Measurements from ENCODE around the gene ACTL6B.

DNA sequence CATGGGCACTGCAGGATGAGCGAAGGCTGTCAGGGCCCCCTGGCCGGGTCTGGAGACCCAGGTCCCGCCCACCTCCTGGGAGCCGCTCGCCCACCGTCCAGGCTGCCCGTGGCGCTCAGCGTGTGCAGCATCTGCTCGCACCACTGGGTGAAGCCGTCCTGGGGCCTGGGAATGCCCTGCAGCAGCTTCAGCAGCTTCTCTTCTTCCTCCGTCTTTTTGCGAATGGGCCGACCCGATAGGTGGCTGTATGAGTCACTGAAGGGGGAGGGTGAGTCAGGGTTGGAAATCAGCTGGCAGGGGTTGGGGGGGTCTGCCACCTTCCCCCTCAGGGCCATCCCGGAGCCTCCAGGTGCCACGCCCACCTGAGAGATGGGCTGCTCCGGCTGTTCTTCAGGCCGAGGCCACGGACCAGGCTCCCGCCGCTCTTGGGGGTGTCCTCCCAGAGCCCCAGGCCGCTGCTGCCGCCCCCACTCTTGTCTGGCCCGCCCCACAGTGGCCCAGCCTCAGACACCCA is 26.0 kb upstream of the ACTL6B start:
- TF ChIP-seq EP300 (IDR thresholded peaks at IDR 0.05) (no peak), POLR2A (IDR thresholded peaks at IDR 0.05; ENCODE audit: low read length) (no peak)
- TF ChIP-seq, protein P1, sequence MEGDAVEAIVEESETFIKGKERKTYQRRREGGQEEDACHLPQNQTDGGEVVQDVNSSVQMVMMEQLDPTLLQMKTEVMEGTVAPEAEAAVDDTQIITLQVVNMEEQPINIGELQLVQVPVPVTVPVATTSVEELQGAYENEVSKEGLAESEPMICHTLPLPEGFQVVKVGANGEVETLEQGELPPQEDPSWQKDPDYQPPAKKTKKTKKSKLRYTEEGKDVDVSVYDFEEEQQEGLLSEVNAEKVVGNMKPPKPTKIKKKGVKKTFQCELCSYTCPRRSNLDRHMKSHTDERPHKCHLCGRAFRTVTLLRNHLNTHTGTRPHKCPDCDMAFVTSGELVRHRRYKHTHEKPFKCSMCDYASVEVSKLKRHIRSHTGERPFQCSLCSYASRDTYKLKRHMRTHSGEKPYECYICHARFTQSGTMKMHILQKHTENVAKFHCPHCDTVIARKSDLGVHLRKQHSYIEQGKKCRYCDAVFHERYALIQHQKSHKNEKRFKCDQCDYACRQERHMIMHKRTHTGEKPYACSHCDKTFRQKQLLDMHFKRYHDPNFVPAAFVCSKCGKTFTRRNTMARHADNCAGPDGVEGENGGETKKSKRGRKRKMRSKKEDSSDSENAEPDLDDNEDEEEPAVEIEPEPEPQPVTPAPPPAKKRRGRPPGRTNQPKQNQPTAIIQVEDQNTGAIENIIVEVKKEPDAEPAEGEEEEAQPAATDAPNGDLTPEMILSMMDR (IDR thresholded peaks at IDR 0.05): no peak
- TF ChIP-seq, protein P2, sequence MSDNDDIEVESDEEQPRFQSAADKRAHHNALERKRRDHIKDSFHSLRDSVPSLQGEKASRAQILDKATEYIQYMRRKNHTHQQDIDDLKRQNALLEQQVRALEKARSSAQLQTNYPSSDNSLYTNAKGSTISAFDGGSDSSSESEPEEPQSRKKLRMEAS (IDR thresholded peaks at IDR 0.05): no peak
